Mammary epithelial cell (primary cell): ENCODE results near the gene IFITM5.

Source experiments
- EZH2 ChIP-seq: IDR thresholded peaks from 2 replicates; pipeline ENCODE4 v1.6.1; 2012; ENCODE audit warnings: low read length, inconsistent platforms, borderline replicate concordance
- TF ChIP-seq, protein P1 (sequence below), 2 donors: IDR thresholded peaks in 1 of 2; conservative IDR thresholded peaks in 1 of 2; 2 replicates each; pipeline ENCODE4 v1.5.1; 2011 to 2012; ENCODE audit warnings: inconsistent platforms in 2 of 2, low read length in 2 of 2, mild to moderate bottlenecking in 2 of 2, control low read depth in 1 of 2, low read depth in 1 of 2; ENCODE audit not compliant: insufficient read depth in 1 of 2; ENCODE audit errors: extremely low read depth in 1 of 2

DNA sequence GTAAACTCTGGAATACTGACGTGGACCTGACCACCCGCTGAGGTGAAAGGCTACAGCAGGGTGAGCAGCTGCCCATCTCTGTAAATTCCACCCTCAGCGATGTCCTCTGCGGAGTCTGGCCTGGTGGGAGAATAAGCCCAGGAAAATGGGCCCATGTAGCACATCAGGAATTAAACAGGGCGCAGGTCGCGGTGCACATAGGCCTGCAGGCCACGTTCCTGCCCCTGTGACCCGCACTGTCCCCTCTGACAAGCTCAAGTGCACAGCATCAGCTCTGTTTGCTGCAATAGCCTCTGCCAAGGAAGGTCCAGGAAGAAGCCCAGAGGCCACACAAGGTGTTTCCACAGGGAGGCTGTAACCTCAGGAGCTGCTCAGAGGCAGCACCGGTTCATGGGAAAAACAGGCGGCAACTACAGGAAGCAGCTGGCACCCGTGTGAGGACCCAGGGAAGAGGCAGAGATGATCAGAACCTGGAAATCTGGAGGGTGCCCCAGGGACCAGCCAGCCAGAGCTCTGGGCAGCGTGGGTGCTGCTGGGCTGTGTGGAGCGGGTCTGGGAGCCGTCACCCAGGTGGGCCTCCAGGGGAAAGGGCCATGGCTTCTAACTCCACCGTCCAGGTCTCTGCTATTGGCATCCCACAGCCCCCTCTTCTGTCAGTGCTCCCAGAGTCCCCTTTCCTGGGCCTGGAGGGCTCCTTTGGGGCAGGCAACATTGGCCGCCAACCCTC is 7.5 kb upstream of the IFITM5 start:
- TF ChIP-seq, protein P1, sequence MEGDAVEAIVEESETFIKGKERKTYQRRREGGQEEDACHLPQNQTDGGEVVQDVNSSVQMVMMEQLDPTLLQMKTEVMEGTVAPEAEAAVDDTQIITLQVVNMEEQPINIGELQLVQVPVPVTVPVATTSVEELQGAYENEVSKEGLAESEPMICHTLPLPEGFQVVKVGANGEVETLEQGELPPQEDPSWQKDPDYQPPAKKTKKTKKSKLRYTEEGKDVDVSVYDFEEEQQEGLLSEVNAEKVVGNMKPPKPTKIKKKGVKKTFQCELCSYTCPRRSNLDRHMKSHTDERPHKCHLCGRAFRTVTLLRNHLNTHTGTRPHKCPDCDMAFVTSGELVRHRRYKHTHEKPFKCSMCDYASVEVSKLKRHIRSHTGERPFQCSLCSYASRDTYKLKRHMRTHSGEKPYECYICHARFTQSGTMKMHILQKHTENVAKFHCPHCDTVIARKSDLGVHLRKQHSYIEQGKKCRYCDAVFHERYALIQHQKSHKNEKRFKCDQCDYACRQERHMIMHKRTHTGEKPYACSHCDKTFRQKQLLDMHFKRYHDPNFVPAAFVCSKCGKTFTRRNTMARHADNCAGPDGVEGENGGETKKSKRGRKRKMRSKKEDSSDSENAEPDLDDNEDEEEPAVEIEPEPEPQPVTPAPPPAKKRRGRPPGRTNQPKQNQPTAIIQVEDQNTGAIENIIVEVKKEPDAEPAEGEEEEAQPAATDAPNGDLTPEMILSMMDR (conservative IDR thresholded peaks at IDR 0.05 in 1 of 2, IDR thresholded peaks at IDR 0.05 in 1 of 2; ENCODE audit: extremely low read depth in 1 of 2, insufficient read depth in 1 of 2, low read depth in 1 of 2, low read length in 2 of 2) = no peak
- no peak for TF ChIP-seq EZH2
